Erythroblast (primary cell): ENCODE measurements around the gene SERPINA1.

Source experiments
- GATA1 ChIP-seq: IDR thresholded peaks from 2 replicates; pipeline ENCODE4 v1.6.1; 2011; ENCODE audit warnings: low read depth, mild to moderate bottlenecking, control low read depth, low read length, moderate library complexity
- POLR2A ChIP-seq: IDR thresholded peaks from 2 replicates; pipeline ENCODE4 v1.6.1; 2011; ENCODE audit warnings: mild to moderate bottlenecking, low read length

DNA sequence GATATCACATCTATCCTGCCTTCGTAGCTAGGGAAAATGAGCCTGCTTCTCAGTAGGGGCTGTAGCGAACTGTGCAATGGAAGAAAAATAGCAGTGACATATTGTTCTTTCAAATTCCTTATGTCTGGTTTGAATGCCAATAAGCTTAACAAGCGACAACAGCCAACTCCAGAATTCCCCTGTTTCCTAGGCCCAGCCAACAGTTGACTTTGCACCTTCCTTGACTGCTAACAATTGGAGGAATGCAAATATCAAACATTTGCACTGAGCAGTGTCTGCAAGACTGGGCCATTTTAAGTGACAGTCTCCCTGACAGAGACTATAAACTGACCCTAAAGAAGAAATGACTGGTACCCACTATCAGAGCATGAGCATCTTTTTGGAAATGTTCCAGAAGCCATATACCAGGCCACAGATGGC is 12.0 kb upstream of the SERPINA1 start:
- no peak for TF ChIP-seq POLR2A
- no peak for TF ChIP-seq GATA1
